ENCODE results near the gene MACROD2.

Gene MACROD2

GRCh38 chr20:14712302-14712739 is 717.0 kb downstream of the MACROD2 start:
- no peak for DNase-seq (ENCODE audit: low spot score)

- no peak for DNase-seq (ENCODE audit: low spot score)
Observed at GRCh38 chr20:14715400-14715799, 720.1 kb downstream of the MACROD2 start.

- DNase-seq (ENCODE audit: low spot score), result no peak
Observed at GRCh38 chr20:14716351-14716801, 721.1 kb downstream of the MACROD2 start.

GRCh38 chr20:14717134-14717999 is 722.1 kb downstream of the MACROD2 start:
- no peak for DNase-seq (ENCODE audit: low spot score)

- no peak for DNase-seq (ENCODE audit: low spot score)
Observed at GRCh38 chr20:14720251-14720650, 724.9 kb downstream of the MACROD2 start.

GRCh38 chr20:14721926-14722452 is 726.7 kb downstream of the MACROD2 start:
- no peak for DNase-seq (ENCODE audit: low spot score)

GRCh38 chr20:14723614-14724013 is 728.3 kb downstream of the MACROD2 start:
- DNase-seq (ENCODE audit: low spot score), result no peak

- DNase-seq (ENCODE audit: low spot score), result no peak
Observed at GRCh38 chr20:14724036-14724435, 728.7 kb downstream of the MACROD2 start.

GRCh38 chr20:14724468-14724867 is 729.2 kb downstream of the MACROD2 start:
- DNase-seq (ENCODE audit: low spot score), result no peak

GRCh38 chr20:14726591-14726990 is 731.3 kb downstream of the MACROD2 start:
- DNase-seq (ENCODE audit: low spot score), result no peak

- DNase-seq (ENCODE audit: low spot score), result no peak
Observed at GRCh38 chr20:14727485-14728150, 732.3 kb downstream of the MACROD2 start.

GRCh38 chr20:14729390-14729789 is 734.1 kb downstream of the MACROD2 start:
- no peak for DNase-seq (ENCODE audit: low spot score)

GRCh38 chr20:14732343-14732742 is 737.0 kb downstream of the MACROD2 start:
- no peak for DNase-seq (ENCODE audit: low spot score)

GRCh38 chr20:14732996-14733395 is 737.7 kb downstream of the MACROD2 start:
- DNase-seq (ENCODE audit: low spot score), result no peak

- no peak for DNase-seq (ENCODE audit: low spot score)
Observed at GRCh38 chr20:14740380-14740779, 745.1 kb downstream of the MACROD2 start.

- DNase-seq (ENCODE audit: low spot score), result no peak
Observed at GRCh38 chr20:14741616-14742015, 746.3 kb downstream of the MACROD2 start.

GRCh38 chr20:14744723-14745122 is 749.4 kb downstream of the MACROD2 start:
- no peak for DNase-seq (ENCODE audit: low spot score)

- no peak for DNase-seq (ENCODE audit: low spot score)
Observed at GRCh38 chr20:14745830-14746229, 750.5 kb downstream of the MACROD2 start.

GRCh38 chr20:14751191-14751590 is 755.9 kb downstream of the MACROD2 start:
- DNase-seq (ENCODE audit: low spot score), result no peak

GRCh38 chr20:14757728-14758127 is 762.4 kb downstream of the MACROD2 start:
- DNase-seq (ENCODE audit: low spot score), result no peak

- no peak for DNase-seq (ENCODE audit: low spot score)
Observed at GRCh38 chr20:14758356-14758755, 763.0 kb downstream of the MACROD2 start.

GRCh38 chr20:14759979-14760378 is 764.7 kb downstream of the MACROD2 start:
- no peak for DNase-seq (ENCODE audit: low spot score)

- DNase-seq (ENCODE audit: low spot score), result no peak
Observed at GRCh38 chr20:14761903-14762302, 766.6 kb downstream of the MACROD2 start.
